OCI-LY7 (cell line): ENCODE data around the gene SH3RF1. TPM values are rescaled to one million over a fixed set of nuclear protein-coding genes. Genes with fewer than 3 reads are reported as not detected.

Experiments used
- BruUV-seq: library from RNA; stranded (reverse); fragments of 400-500 nt; replicated peaks from 2 replicates; lab custom pipeline; 2021; lab: Mats Ljungman, UMichigan
- CTCF ChIA-PET: fragments of 300-600 bp; sonication (Branson Sonifier 250); formaldehyde crosslinking; loops from one replicate; lab custom pipeline; 2022; ENCODE audit warnings: antibody characterized with exemption; ENCODE audit not compliant: unreplicated experiment; lab: Charles Lee
- POLR2A ChIA-PET: fragments of 300-600 bp; sonication (Branson Sonifier 250); formaldehyde crosslinking; loops from one replicate; lab custom pipeline; 2022; ENCODE audit warnings: antibody characterized with exemption; lab: Charles Lee
- DNase-seq: peaks from one replicate; pipeline ENCODE4 v3.0.0-alpha.2; 2015; ENCODE audit warnings: low spot score
- H2AFZ ChIP-seq: fragments of 200-600 bp; sonication (generic), shearing (Covaris generic); 2 replicates; pipeline ENCODE4 v1.6.1; 2014; ENCODE audit warnings: mild to moderate bottlenecking, antibody characterized with exemption, low read length, moderate library complexity
- H3K27ac ChIP-seq: fragments of 200-600 bp; sonication (generic); 2 replicates; pipeline ENCODE4 v1.5.1; 2014; ENCODE audit warnings: mixed run types, low read depth, mild to moderate bottlenecking, moderate library complexity, low read length, inconsistent platforms; ENCODE audit not compliant: poor library complexity, severe bottlenecking
- H3K36me3 ChIP-seq: fragments of 200-600 bp; sonication (generic); 2 replicates; pipeline ENCODE4 v1.6.1; 2014; ENCODE audit warnings: mild to moderate bottlenecking, antibody characterized with exemption, low read length, moderate library complexity, mixed read lengths; ENCODE audit not compliant: insufficient read depth
- H3K4me1 ChIP-seq: fragments of 200-600 bp; sonication (generic); 2 replicates; pipeline ENCODE4 v1.5.1; 2014; ENCODE audit warnings: mild to moderate bottlenecking, low read length; ENCODE audit not compliant: insufficient read depth, poor library complexity, severe bottlenecking
- H3K4me2 ChIP-seq: fragments of 200-600 bp; sonication (generic); 2 replicates; pipeline ENCODE4 v1.6.1; 2014; ENCODE audit warnings: mild to moderate bottlenecking, low read length
- H3K4me3 ChIP-seq: fragments of 200-600 bp; sonication (generic); 2 replicates; pipeline ENCODE4 v1.5.1; 2014; ENCODE audit warnings: mild to moderate bottlenecking, low read depth, low read length; ENCODE audit not compliant: poor library complexity, severe bottlenecking
- H3K79me2 ChIP-seq: fragments of 200-600 bp; sonication (generic); 2 replicates; pipeline ENCODE4 v1.6.1; 2016; ENCODE audit warnings: low read depth, mild to moderate bottlenecking, low read length, moderate library complexity, mixed read lengths; ENCODE audit not compliant: insufficient read depth
- H3K9me2 ChIP-seq: fragments of 200-600 bp; sonication (generic); 2 replicates; pipeline ENCODE4 v1.6.1; 2016; ENCODE audit warnings: mild to moderate bottlenecking, low read length, mixed read lengths; ENCODE audit not compliant: insufficient read depth
- H3K9me3 ChIP-seq: fragments of 200-600 bp; sonication (generic); 2 replicates; pipeline ENCODE4 v1.6.1; 2014; ENCODE audit warnings: mild to moderate bottlenecking, mixed run types, low read length, mixed read lengths
- H4K20me1 ChIP-seq: fragments of 200-600 bp; sonication (generic); 2 replicates; pipeline ENCODE4 v1.6.1; 2014; ENCODE audit warnings: mild to moderate bottlenecking, antibody characterized with exemption, low read length, moderate library complexity, mixed read lengths; ENCODE audit not compliant: insufficient read depth
- EZH2phosphoT487 ChIP-seq: fragments of 200-600 bp; sonication (generic); IDR thresholded peaks from 2 replicates; pipeline ENCODE4 v1.6.1; 2018; ENCODE audit warnings: low read depth, borderline replicate concordance, mild to moderate bottlenecking, mixed run types, antibody characterized with exemption, low read length, moderate library complexity, mixed read lengths
- intact Hi-C: fragments of 100-400 bp; cut with micrococcal nuclease; formaldehyde crosslinking; loops from one replicate; pipeline ENCODE4 v1.10.0; 2022; ENCODE audit not compliant: unreplicated experiment
- total RNA-seq, 2 experiments: library from RNA; depleted of rRNA in 1 of 2; stranded (reverse); fragments of >200 nt in 1 of 2; shearing (Covaris generic) in 1 of 2; gene quantifications; 2 replicates each; pipeline ENCODE4 v1.2.3, GENCODE V29; 2014 to 2022
- TF ChIP-seq, protein P1 (sequence below): fragments of 200-600 bp; sonication (generic); conservative IDR thresholded peaks from 2 replicates; pipeline ENCODE4 v1.5.1; 2014; ENCODE audit warnings: mild to moderate bottlenecking, antibody characterized with exemption, low read length, moderate library complexity, mixed read lengths

The SH3RF1 gene
- total RNA-seq, 2 experiments from 2014 or later, result not detected

DNA sequence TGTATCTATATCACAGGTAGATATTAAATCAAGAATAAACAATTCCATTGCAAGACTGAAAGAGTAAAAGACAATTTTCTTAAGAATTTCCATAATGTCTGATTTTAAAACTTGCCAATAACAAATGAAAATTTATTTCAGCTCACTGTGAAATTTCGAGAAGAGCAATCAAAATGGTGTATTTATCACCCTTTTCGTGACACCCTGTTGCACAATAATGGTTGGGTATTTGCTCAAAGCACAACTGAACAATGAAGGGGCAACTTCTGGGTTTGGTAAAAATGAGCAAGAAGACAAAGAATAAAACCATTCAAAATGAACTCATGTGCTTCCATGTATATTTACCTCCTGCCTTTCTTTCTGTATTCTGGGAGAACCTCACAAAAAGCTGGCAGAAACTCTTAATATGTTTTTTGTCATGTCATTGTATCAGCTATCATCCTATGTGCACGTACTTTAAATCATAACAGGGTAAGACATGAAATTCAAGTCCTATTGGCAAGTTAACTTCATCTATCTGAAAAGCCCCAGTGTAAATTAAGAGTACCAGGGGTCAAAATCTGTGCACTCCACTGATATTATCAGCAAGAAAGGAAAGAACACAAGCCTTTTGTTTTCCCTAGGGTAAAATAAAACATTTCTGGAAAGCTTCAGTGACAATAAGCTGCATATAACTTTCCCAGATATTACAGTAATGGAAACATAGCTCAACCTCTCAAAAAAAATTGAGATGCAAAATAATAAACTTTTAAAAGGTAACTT is 133.8 kb downstream of the SH3RF1 start:
- Histone ChIP-seq H3K4me3 (no peak overlapping the region), H3K9me3 (no peaks in the 10 kb centered on the region), H3K4me1 (no peaks in the 10 kb centered on the region), H4K20me1 (no peaks in the 10 kb centered on the region), H3K27ac (no peak overlapping the region), H3K79me2 (no peaks in the 10 kb centered on the region), H3K4me2 (no peak overlapping the region), H2AFZ (no peak overlapping the region), H3K9me2 (no peaks in the 10 kb centered on the region), H3K36me3 (no peaks in the 10 kb centered on the region)
- intact Hi-C loops, result no loop called here
- BruUV-seq, result no TSS peak
- no peak for DNase-seq
- POLR2A ChIA-PET, result interaction anchor here (0.8 kb wide), 1 partner anchor 34 kb away, joined by 3 read pairs; no protein-coding TSS in a partner anchor
- no peak for TF ChIP-seq EZH2phosphoT487
- TF ChIP-seq, protein P1, sequence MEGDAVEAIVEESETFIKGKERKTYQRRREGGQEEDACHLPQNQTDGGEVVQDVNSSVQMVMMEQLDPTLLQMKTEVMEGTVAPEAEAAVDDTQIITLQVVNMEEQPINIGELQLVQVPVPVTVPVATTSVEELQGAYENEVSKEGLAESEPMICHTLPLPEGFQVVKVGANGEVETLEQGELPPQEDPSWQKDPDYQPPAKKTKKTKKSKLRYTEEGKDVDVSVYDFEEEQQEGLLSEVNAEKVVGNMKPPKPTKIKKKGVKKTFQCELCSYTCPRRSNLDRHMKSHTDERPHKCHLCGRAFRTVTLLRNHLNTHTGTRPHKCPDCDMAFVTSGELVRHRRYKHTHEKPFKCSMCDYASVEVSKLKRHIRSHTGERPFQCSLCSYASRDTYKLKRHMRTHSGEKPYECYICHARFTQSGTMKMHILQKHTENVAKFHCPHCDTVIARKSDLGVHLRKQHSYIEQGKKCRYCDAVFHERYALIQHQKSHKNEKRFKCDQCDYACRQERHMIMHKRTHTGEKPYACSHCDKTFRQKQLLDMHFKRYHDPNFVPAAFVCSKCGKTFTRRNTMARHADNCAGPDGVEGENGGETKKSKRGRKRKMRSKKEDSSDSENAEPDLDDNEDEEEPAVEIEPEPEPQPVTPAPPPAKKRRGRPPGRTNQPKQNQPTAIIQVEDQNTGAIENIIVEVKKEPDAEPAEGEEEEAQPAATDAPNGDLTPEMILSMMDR, result no peak
- CTCF ChIA-PET, result no interaction called here

- TF ChIP-seq, protein P1, result no peak
- no peak for TF ChIP-seq EZH2phosphoT487
- POLR2A ChIA-PET, result no interaction called here
Observed at GRCh38 chr4:169136330-169136729, 134.4 kb downstream of the SH3RF1 start.

DNA sequence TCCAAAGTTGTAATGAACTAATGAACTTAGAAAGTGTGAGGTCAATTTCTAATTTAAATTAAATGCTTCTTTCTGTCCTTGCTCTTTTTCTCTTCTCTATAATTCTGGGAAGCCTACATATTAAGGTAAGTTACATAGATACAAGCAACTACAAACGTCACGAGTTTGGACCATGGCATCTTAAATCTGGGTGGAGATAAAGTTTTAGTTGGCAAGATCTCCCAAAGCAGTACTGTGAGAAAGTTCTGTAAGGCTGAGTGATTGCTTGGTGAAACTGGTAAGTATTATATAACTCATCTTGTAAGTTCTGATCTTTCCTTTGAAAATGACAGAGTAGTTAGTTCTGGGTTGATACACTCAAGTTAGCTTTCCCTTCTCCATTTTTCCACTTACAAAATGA is 135.0 kb downstream of the SH3RF1 start:
- H4K20me1 ChIP-seq, result no peaks in the 10 kb centered on the region
- no peaks in the 10 kb centered on the region for H3K9me2 ChIP-seq
- POLR2A ChIA-PET, result no interaction called here
- no TSS peak for BruUV-seq
- intact Hi-C loops, result no loop called here
- no peaks in the 10 kb centered on the region for H3K36me3 ChIP-seq
- TF ChIP-seq, protein P1, result no peak
- no peak for TF ChIP-seq EZH2phosphoT487
- H3K4me3 ChIP-seq, result no peak overlapping the region
- H2AFZ ChIP-seq, result no peak overlapping the region
- H3K4me2 ChIP-seq, result no peak overlapping the region
- H3K27ac ChIP-seq, result no peak overlapping the region
- H3K4me1 ChIP-seq, result no peaks in the 10 kb centered on the region
- H3K9me3 ChIP-seq, result no peaks in the 10 kb centered on the region
- no peaks in the 10 kb centered on the region for H3K79me2 ChIP-seq
- CTCF ChIA-PET, result no interaction called here
- no peak for DNase-seq

More at GRCh38 chr4:169136330-169136729, 134.4 kb downstream of the SH3RF1 start:
- DNase-seq, result no peak
- no peak overlapping the region for H2AFZ ChIP-seq
- no TSS peak for BruUV-seq
- H3K9me3 ChIP-seq, result no peaks in the 10 kb centered on the region
- CTCF ChIA-PET, result no interaction called here
- H3K9me2 ChIP-seq, result no peaks in the 10 kb centered on the region
- intact Hi-C loops, result no loop called here
- H4K20me1 ChIP-seq, result no peaks in the 10 kb centered on the region
- no peaks in the 10 kb centered on the region for H3K36me3 ChIP-seq
- H3K79me2 ChIP-seq, result no peaks in the 10 kb centered on the region
- H3K27ac ChIP-seq, result no peak overlapping the region
- H3K4me1 ChIP-seq, result no peaks in the 10 kb centered on the region
- no peak overlapping the region for H3K4me2 ChIP-seq
- no peak overlapping the region for H3K4me3 ChIP-seq
